CD4-positive, alpha-beta T cell treated with Interleukin-6 for 4 hours (primary cell): ENCODE data around the gene SLX4IP.

Experiments
- DNase-seq: peaks from one replicate; pipeline ENCODE4 v3.0.0-alpha.2; 2020; ENCODE audit warnings: mixed read lengths

SLX4IP gene

DNA sequence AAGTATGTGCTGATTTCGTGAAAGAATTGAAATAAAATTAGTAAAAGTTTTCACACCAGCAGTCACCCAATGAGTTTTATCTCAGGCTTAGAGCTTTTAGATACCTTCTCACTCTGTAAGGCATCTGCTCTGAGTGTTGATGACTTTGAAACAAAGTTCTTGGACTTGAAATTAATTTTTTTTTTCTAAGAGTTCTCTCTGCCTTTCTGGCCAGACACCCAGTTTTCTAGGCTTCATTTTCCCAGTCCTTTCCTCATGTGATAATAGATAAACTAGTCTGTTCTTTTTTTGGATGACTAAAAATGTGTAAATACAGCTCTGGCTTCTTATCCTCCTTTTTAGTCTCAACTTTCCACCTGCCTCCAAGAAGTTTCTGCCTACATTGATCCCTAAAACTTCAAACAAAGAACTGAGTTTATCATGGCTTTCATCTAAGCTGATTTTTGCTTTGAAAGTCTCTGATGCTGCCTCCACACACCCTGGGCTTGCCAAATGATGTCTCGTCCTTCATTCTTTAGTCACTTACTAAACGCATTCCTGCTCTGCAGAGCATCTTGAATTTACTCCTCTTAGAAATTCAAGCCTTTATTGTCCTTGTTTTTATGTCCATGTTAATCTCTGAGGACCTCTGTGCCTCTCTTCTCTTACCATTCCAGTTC lies 32.7 kb downstream of the SLX4IP start:
- DNase-seq: no peak

- DNase-seq: no peak
Observed at GRCh38 chr20:10468340-10468845, 33.3 kb downstream of the SLX4IP start.

DNA sequence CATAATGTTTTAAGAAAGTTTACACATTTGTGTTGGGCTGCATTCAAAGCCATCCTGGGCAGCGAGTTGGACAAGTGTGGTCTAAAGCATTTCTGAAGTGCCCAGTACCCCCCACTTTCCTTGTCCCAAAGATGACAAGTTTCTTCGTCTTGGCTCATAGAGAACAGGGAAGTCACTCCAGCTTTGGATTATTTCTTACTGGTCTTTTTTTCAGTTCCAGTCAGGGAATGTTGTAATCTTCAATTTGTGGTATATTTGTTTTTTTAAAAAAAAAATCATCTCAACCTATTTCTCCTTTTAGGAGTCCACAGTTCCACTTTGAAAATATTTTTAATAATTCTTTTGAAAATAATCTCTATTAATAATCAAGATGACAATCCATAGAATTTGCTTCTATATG lies 34.0 kb downstream of the SLX4IP start:
- no peak for DNase-seq

GRCh38 chr20:10469599-10469998 lies 34.5 kb downstream of the SLX4IP start:
- peak; percentile 8 for DNase-seq

DNA sequence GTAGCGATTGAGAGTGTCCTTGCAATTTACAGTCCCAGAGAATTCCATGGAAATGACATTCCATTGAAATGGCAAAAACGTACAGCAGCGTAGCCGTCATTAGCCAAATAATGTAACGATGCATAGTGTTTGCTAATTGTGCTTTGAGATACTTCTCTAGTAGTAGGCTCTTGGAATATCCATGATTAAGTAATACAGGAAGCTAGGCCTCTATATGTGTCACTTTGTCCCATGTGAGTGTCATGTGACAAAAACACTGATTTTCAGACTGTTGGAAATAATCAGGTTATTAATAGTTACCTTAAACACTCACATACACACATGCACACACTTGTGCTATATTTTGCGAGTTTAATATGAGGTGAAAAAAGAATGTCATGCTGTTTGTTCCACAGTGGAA lies 35.2 kb downstream of the SLX4IP start:
- DNase-seq: no peak

DNA sequence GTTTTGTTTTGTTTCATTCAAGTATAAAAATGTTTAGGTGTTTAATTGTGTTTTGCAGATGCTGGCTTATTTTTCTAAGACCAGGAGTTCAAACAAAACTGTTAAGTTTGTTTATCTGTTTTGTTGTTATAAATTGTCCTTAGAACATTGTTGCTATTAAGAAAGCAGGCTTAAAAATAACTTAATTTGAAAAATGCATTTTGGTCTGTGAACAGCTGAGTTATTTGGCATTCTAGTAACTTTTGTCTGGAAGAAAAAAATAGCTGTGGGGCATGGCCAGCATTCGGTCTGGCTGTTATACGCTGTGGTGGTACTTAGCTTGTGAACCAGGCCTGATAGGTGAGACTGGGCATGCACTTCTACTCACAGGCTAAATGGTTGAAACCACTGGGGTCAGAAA lies 37.8 kb downstream of the SLX4IP start:
- DNase-seq: no peak

- DNase-seq: no peak
Observed at GRCh38 chr20:10474606-10475184, 39.6 kb downstream of the SLX4IP start.

- no peak for DNase-seq
Observed at GRCh38 chr20:10475225-10475624, 40.1 kb downstream of the SLX4IP start.

DNA sequence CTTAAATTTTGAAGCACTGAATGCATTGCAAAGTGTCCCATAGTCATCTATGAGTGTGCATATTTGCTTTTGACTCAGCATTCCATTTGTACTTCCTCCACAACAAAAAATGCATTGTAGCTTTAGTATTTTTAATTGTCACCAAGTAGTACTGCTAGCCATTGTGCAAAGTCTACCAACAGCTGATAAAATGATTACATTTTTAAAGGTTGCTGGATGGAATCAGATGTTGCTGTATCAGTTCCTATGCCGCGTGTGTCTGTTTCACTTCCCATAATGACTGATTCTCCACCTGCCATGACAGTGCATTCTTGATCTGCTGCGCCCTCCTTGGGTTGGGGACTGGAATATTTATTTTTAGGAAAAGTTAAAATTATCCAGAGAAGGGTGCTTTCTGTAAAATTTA lies 41.2 kb downstream of the SLX4IP start:
- no peak for DNase-seq

DNA sequence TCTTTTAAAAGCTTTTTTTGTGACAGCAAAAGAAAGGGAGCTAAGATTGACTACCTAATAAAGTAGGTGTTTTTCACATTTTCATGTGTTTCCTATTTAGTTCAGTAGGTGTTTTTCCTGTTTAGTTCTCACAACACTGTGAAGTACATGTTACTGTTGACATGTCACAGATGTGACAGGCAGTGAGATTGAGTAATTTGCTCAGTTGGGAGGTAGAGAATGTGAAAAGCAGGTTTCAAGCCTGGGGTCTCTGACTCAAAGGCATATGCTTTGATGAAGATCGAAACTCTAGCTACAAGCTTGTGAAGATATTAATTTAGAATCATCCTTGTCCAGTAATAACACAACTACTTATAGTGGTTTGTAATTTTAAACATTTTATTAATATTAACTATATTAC lies 43.1 kb downstream of the SLX4IP start:
- DNase-seq: no peak

GRCh38 chr20:10478930-10479329 lies 43.8 kb downstream of the SLX4IP start:
- DNase-seq: no peak

- DNase-seq: no peak
Observed at GRCh38 chr20:10481676-10482075, 46.6 kb downstream of the SLX4IP start.

DNA sequence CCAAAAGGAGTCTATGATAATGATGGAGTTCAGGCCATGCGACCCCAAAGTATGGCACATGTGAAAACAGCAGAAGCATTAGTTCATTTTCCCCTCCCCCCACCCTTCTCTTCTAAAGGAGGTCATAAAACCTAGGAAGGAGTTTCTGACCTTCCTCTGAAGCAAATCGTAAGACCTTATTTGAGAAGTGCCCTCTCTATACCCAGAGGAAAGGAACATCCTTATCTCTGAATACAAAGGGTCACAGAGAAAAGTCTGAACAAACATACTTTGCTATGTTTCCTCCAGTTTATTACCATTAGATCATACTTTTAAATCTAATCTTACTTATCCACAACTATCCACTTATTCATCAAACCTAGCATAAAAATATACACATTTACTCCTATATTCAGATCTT lies 48.6 kb downstream of the SLX4IP start:
- no peak for DNase-seq

DNA sequence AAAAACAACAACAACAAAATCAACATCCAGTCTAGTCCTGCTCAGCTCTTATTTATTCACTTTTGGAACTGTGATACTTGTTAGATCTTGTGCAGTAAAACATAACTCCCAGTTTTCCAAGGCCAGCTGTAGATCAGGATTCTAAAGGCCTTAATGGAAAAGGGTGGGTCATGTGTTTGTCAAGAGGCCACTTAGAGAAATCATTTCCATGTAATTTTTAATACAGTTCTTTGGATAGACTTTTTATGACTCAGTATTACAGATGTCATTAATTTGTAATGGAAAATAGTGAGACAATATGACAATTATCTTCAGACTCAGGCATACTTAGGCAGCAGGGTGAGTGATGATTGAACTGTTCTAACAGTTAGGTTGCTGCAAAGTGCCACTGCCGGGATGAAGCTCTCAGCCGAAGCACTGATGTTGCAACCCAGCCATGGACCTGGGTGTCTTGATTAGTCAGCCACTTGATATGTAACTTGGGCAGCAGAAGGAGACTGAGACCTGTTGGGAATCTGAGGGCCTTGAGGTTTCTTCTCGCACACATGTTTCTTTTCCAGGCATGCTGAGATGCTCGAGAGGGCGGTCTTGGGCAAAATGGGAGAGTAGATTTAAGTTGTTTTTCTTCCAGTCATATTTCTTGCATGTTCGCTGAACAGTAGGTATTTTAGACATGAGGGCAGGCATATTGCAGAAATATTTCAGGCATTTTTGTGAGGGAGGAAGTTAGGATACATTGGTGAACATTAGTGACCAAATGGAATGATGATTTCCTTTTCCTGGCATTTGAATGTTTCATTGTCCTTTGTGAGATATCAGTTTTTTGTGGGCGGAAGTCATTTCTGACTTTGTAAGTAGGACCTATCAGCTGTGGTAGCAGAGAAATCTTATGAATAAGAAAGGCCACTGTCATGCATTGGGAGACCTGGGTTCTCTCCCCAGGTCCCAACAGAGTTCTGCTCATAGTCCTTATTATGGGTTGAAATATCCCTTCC lies 52.3 kb downstream of the SLX4IP start:
- DNase-seq: no peak

DNA sequence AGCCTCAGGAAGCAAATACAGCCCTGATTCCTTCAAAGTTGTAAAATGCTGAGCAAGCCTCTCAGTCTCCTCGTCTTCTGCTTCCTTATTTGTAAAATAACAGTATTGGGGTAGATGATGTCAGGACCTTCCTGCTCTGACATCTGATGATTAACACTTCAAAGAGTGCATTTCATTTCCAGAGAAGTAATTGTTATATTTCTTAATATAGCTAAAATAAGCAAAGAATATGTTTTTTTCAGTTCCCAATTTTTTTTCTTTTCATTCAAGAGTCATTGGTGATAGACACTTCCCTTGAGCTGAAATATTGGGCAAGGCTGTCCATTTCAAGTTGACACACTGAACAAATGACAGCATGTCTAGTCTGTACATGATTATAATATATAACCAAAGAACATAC lies 53.4 kb downstream of the SLX4IP start:
- DNase-seq: no peak

DNA sequence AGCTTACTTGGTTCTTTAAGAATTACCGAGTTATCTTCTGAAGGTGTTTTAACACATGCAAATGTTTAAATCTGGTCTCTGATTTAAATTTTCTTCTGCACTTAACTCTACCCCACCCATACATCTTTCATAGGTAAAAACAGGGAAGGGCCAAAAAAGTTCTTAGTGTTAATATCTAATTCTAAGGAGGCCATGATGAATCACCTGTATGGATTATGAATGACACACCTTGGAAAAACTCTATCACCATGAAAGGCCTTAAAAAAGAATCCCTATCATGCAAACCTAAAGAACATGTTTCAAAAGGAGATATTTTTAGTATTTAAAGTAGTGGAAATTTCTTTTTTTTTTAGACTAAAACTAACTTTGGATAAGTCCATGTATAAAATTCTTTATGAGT lies 54.7 kb downstream of the SLX4IP start:
- no peak for DNase-seq

GRCh38 chr20:10490257-10490656 lies 55.2 kb downstream of the SLX4IP start:
- no peak for DNase-seq

- DNase-seq: no peak
Observed at GRCh38 chr20:10490706-10491105, 55.6 kb downstream of the SLX4IP start.

DNA sequence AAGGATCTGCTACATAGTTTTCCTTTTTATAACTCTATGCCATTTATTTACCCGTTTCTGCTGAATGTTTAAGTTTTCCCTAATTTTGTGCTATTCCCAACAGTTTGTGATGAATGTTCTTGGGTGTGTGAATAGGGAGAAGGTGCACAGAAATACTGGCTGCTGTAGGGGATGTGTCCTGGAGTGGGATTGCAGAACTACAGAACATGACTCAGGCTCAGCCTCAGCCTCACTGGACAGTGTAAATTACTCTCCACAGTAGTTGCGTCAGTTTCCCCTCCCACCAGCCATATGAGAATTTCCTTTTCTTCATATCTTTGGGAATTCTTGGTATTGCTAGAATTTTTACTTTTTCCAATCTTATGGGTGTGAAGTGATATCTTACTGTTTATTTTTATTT lies 57.0 kb downstream of the SLX4IP start:
- DNase-seq: no peak

DNA sequence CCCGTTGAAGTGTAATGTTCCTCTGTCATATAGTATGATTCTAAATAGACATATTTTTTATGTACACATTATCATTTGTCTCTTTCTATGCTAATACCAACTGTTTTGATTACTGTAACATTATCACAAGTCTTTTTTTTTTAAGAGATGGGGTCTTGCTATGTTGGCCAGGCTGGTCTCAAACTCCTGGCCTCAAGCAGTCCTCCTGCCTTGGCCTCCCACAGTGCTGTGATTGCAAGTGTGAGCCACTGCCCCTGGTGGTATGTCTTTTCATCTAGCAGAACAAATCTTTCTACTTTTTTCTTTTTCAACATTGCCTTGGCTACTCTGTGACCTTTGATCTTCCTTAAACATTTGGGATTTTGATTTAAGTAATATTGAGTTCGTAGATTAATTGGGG lies 57.7 kb downstream of the SLX4IP start:
- DNase-seq: no peak

- no peak for DNase-seq
Observed at GRCh38 chr20:10495173-10495572, 60.1 kb downstream of the SLX4IP start.

DNA sequence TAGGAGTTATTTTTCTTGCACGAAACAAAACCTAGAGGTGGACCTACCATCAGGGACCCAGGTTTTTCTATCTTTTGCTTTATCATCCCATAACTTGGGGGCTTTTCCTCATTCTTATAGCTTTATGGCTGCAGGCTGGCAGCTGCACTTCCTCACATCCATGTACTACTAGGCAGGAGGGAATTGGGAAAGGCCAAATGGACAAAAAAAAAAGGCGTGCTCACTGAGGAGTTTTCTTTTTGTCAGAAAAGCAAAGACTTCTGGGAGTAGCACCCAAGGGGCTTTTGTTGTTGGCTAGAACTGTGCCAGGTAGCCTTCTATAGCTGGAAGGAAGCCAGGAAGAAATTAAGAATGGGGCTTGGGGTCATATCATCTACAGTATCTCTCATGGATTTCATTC lies 61.4 kb downstream of the SLX4IP start:
- no peak for DNase-seq

GRCh38 chr20:10497283-10497682 lies 62.2 kb downstream of the SLX4IP start:
- no peak for DNase-seq

DNA sequence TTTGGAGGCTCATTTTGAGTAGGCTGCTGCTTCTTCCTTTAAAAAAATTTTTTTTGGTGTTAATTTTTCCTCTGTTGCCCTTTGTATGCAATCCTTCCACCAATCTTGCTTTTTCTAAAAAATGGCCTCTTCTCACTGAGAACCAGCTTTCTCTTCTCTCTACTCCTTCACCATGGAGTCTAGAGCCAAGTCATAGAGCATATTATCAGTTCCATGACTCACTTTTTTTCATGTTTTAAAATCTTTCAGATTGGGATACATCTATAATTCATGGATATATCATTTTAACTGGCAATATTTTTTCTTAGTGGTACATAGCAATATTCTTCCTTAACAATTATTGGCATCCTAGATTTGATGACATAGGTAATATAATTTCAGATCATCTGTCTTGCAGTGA lies 62.7 kb downstream of the SLX4IP start:
- DNase-seq: no peak
